ENCODE measurements around the gene SLC28A1. TPM values are rescaled to one million over a fixed set of nuclear protein-coding genes. Genes with fewer than 3 reads are reported as not detected.

Gene SLC28A1
- total and polyA plus RNA-seq, 2 donors (not counting 1 experiment from before 2014, with no cell fraction given) = not detected

GRCh38 chr15:84953726-84954125, 69.3 kb downstream of the SLC28A1 start:
- Histone ChIP-seq H3K4me3 (ENCODE audit: control extremely low read depth in 1 of 5, extremely low read depth in 1 of 5, insufficient read depth in 1 of 5, low read depth in 2 of 5, low read length in 4 of 5) (no peak overlapping the region), H3K36me3 (replicated peaks in 1 of 2; ENCODE audit: control extremely low read depth in 1 of 2, control insufficient read depth in 1 of 2, extremely low read depth in 1 of 2, insufficient read depth in 2 of 2, low read length in 1 of 2) (no peaks in the 10 kb centered on the region), H3K27ac (ENCODE audit: low read length in 2 of 2) (no peak overlapping the region), H3K4me2 (replicated peaks; ENCODE audit: low read depth, low read length, poor library complexity, severe bottlenecking) (no peak overlapping the region), H3K4me1 (ENCODE audit: control insufficient read depth in 2 of 2, insufficient read depth in 2 of 2, low read length in 2 of 2) (peaks cover 4 to 5% of the 10 kb centered on the region in 2 donors), H3K9ac (ENCODE audit: low read length) (no peak overlapping the region), H3K9me3 (ENCODE audit: control extremely low read depth in 1 of 3, control insufficient read depth in 2 of 3, insufficient read depth in 1 of 3, low read length in 2 of 3) (no peaks in the 10 kb centered on the region), H3K79me2 (ENCODE audit: control insufficient read depth, insufficient read depth, low read length) (no peaks in the 10 kb centered on the region), H2AFZ (ENCODE audit: insufficient read depth, low read depth, low read length, poor library complexity, severe bottlenecking) (no peak overlapping the region), H3K27me3 (replicated peaks in 1 of 4; ENCODE audit: control extremely low read depth in 1 of 4, control insufficient read depth in 3 of 4, insufficient read depth in 4 of 4, low read length in 3 of 4) (peaks cover 0 to 11% (median 0%) of the 10 kb centered on the region in 4 experiments), H4K20me1 (ENCODE audit: control insufficient read depth, insufficient read depth, low read length, poor library complexity, severe bottlenecking) (no peaks in the 10 kb centered on the region)
- TF ChIP-seq CTCF (IDR thresholded peaks at IDR 0.05) = no peak
- TF ChIP-seq EZH2 (IDR thresholded peaks at IDR 0.05; ENCODE audit: borderline replicate concordance, insufficient read depth, low read depth, low read length, poor library complexity, severe bottlenecking) = no peak
- intact Hi-C loops (cut with micrococcal nuclease) = no loop called here
- Mint-ChIP-seq H3K9me3 (ENCODE audit: insufficient read depth) (no peaks in the 10 kb centered on the region), H3K4me3 (no peak overlapping the region), H3K4me1 (peaks cover 4% of the 10 kb centered on the region), H3K27ac (no peak overlapping the region), H3K27me3 (peaks cover 16% of the 10 kb centered on the region)
- POLR2A ChIA-PET = no interaction called here
- CTCF ChIA-PET = interaction anchor here (1.2 to 3.4 kb wide), 4 partner anchors 35 to 93 kb away, joined by 3 to 21 read pairs (median 7); no protein-coding TSS in a partner anchor
- DNase-seq = no peak
- ATAC-seq (ENCODE audit: low read depth) = no peak
- WGBS (ENCODE audit: insufficient coverage) = no CpG with 5 or more reads among the region's 1 CpG

- ATAC-seq (ENCODE audit: low read depth) (peak; percentile 45), DNase-seq (peak; percentile 61)
- H3K4me1 ChIP-seq (ENCODE audit: control insufficient read depth in 2 of 2, insufficient read depth in 2 of 2, low read length in 2 of 2) = peaks cover 4 to 5% of the 10 kb centered on the region in 2 donors
- H2AFZ ChIP-seq (ENCODE audit: insufficient read depth, low read depth, low read length, poor library complexity, severe bottlenecking) = peak overlapping the region; percentile 54
- H3K36me3 ChIP-seq (replicated peaks in 1 of 2; ENCODE audit: control extremely low read depth in 1 of 2, control insufficient read depth in 1 of 2, extremely low read depth in 1 of 2, insufficient read depth in 2 of 2, low read length in 1 of 2) = no peaks in the 10 kb centered on the region
- Mint-ChIP-seq H3K9me3 (ENCODE audit: insufficient read depth) (no peaks in the 10 kb centered on the region), H3K4me3 (no peak overlapping the region), H3K27ac (no peak overlapping the region), H3K4me1 (peaks cover 9% of the 10 kb centered on the region), H3K27me3 (peaks cover 20% of the 10 kb centered on the region)
- H3K27ac ChIP-seq (ENCODE audit: low read length in 2 of 2) = no peak overlapping the region
- no peak overlapping the region for H3K4me3 ChIP-seq (ENCODE audit: control extremely low read depth in 1 of 5, extremely low read depth in 1 of 5, insufficient read depth in 1 of 5, low read depth in 2 of 5, low read length in 4 of 5)
- POLR2A ChIA-PET = no interaction called here
- 41% methylated on average over 12 of the region's 15 CpGs for WGBS (ENCODE audit: insufficient coverage)
- CTCF ChIA-PET = interaction anchor here (0.6 to 2.5 kb wide), 13 partner anchors 15 to 213 kb away, joined by 3 to 19 read pairs (median 4); no protein-coding TSS in a partner anchor
- H3K9ac ChIP-seq (ENCODE audit: low read length) = no peak overlapping the region
- TF ChIP-seq CTCF (IDR thresholded peaks at IDR 0.05) (peak; percentile 56), EZH2 (IDR thresholded peaks at IDR 0.05; ENCODE audit: borderline replicate concordance, insufficient read depth, low read depth, low read length, poor library complexity, severe bottlenecking) (no peak)
- no peaks in the 10 kb centered on the region for H3K9me3 ChIP-seq (ENCODE audit: control extremely low read depth in 1 of 3, control insufficient read depth in 2 of 3, insufficient read depth in 1 of 3, low read length in 2 of 3)
- no peaks in the 10 kb centered on the region for H3K79me2 ChIP-seq (ENCODE audit: control insufficient read depth, insufficient read depth, low read length)
- peaks cover 0 to 8% (median 0%) of the 10 kb centered on the region in 4 experiments for H3K27me3 ChIP-seq (replicated peaks in 1 of 4; ENCODE audit: control extremely low read depth in 1 of 4, control insufficient read depth in 3 of 4, insufficient read depth in 4 of 4, low read length in 3 of 4)
- intact Hi-C loops (cut with micrococcal nuclease) = loop anchor here (1.0 kb wide), 2 partner anchors 55 to 89 kb away; no protein-coding TSS in a partner anchor
- H4K20me1 ChIP-seq (ENCODE audit: control insufficient read depth, insufficient read depth, low read length, poor library complexity, severe bottlenecking) = no peaks in the 10 kb centered on the region
- H3K4me2 ChIP-seq (replicated peaks; ENCODE audit: low read depth, low read length, poor library complexity, severe bottlenecking) = peak overlapping the region; percentile 42
Observed at GRCh38 chr15:84955089-84955848, 70.8 kb downstream of the SLC28A1 start.

All from B cell (primary cell).